Rectal smooth muscle tissue (tissue), 1 donor: Measurements from ENCODE around the gene GCNT2.
"Not testable (repeated sequence)": the region's sequence is repeated elsewhere in the genome, so short reads cannot be mapped to it uniquely, and the experiment has no call there.

ENCODE experiments used
- H3K27ac ChIP-seq: one replicate; pipeline ENCODE4 v1.7.0; 2013; ENCODE audit warnings: low read depth, low read length, inconsistent platforms
- H3K27me3 ChIP-seq: one replicate; pipeline ENCODE4 v1.7.0; 2013; ENCODE audit warnings: low read length; ENCODE audit not compliant: control insufficient read depth, insufficient read depth
- H3K36me3 ChIP-seq: one replicate; pipeline ENCODE4 v1.7.0; 2013; ENCODE audit warnings: low read length; ENCODE audit not compliant: control insufficient read depth, insufficient read depth
- H3K4me1 ChIP-seq: one replicate; pipeline ENCODE4 v1.7.0; 2013; ENCODE audit warnings: low read length; ENCODE audit not compliant: control insufficient read depth, insufficient read depth
- H3K4me3 ChIP-seq: one replicate; pipeline ENCODE4 v1.7.0; 2013; ENCODE audit warnings: low read length
- H3K9ac ChIP-seq: one replicate; pipeline ENCODE4 v1.7.0; 2013; ENCODE audit warnings: low read length

The GCNT2 gene

DNA sequence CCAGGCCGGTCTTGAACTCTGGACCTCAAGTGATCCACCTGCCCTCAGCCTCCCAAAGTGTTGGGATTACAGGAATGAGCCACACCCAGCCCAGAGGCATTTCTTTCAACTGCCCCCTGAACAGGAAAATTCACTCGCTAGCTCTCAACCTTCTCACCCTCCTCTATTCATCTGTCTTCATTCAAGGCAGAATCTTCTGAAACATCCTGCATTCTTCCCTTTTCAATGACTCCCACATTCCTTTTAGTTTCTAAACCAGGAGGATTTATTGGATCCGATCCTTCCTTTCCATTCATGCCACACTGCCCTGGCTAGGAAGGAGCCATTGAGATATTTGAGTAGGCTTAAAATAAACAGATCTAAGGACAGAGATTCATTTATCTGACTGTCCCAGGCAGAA, 120.4 kb downstream of the GCNT2 start:
- no peak overlapping the region for H3K4me3 ChIP-seq
- no peaks in the 10 kb centered on the region for H3K36me3 ChIP-seq
- H3K27ac ChIP-seq: no peak overlapping the region
- H3K4me1 ChIP-seq: no peaks in the 10 kb centered on the region
- H3K27me3 ChIP-seq: no peaks in the 10 kb centered on the region
- no peak overlapping the region for H3K9ac ChIP-seq

- no peaks in the 10 kb centered on the region for H3K4me1 ChIP-seq
- H3K27me3 ChIP-seq: no peaks in the 10 kb centered on the region
- H3K9ac ChIP-seq: no peak overlapping the region
- H3K36me3 ChIP-seq: no peaks in the 10 kb centered on the region
- no peak overlapping the region for H3K4me3 ChIP-seq
- no peak overlapping the region for H3K27ac ChIP-seq
Observed at GRCh38 chr6:10643201-10643651, 122.1 kb downstream of the GCNT2 start.

GRCh38 chr6:10644225-10644624, 123.1 kb downstream of the GCNT2 start:
- Histone ChIP-seq H3K4me3 (no peak overlapping the region), H3K27ac (no peak overlapping the region), H3K9ac (no peak overlapping the region), H3K36me3 (no peaks in the 10 kb centered on the region), H3K27me3 (no peaks in the 10 kb centered on the region), H3K4me1 (no peaks in the 10 kb centered on the region)

- Histone ChIP-seq H3K27ac (no peak overlapping the region), H3K36me3 (no peaks in the 10 kb centered on the region), H3K4me1 (no peaks in the 10 kb centered on the region), H3K9ac (no peak overlapping the region), H3K27me3 (no peaks in the 10 kb centered on the region), H3K4me3 (no peak overlapping the region)
Observed at GRCh38 chr6:10655508-10656055, 134.4 kb downstream of the GCNT2 start.

DNA sequence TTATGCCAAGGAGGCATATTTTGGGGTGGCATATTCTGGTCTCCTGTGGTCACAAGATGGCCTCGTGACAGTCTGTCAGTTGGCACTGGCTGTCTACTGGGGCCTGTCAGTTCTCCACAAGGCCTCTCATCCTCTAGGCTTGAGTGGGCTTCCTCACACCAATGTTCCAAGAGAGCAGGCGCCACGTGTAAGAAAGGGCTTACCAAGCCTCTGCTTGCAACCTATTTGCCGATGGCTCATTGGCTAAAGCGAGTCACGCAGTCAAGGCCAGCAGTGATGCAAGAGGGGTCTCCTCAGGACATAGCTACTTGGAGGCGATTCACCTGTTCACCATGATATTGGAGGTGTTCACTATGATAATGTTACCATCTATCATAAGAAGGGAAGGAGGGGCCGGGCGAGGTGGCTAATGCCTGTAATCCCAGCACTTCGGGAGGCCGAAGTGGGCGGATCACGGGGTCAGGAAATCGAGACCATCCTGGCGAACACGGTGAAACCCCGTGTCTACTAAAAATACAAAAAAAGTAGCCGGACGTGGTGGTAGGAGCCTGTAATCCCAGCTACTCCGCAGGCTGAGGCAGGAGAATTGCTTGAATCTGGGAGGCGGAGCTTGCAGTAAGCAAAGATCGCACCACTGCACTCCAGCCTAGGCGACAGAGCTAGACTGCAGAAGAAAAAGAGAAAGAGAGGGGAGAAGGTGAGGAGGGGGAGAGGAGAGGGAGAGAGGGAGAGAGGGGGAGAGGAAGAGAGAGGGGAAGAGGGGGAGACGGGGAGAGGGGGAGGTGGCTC, 138.0 kb downstream of the GCNT2 start:
- Histone ChIP-seq H3K4me1 (no peaks in the 10 kb centered on the region), H3K4me3 (no peak overlapping the region), H3K36me3 (no peaks in the 10 kb centered on the region), H3K27ac (no peak overlapping the region), H3K27me3 (no peaks in the 10 kb centered on the region), H3K9ac (no peak overlapping the region)

GRCh38 chr6:10659699-10660348, 138.7 kb downstream of the GCNT2 start:
- H3K4me1 ChIP-seq: no peaks in the 10 kb centered on the region
- H3K36me3 ChIP-seq: no peaks in the 10 kb centered on the region
- no peak overlapping the region for H3K4me3 ChIP-seq
- no peak overlapping the region for H3K27ac ChIP-seq
- H3K9ac ChIP-seq: no peak overlapping the region
- H3K27me3 ChIP-seq: no peaks in the 10 kb centered on the region

DNA sequence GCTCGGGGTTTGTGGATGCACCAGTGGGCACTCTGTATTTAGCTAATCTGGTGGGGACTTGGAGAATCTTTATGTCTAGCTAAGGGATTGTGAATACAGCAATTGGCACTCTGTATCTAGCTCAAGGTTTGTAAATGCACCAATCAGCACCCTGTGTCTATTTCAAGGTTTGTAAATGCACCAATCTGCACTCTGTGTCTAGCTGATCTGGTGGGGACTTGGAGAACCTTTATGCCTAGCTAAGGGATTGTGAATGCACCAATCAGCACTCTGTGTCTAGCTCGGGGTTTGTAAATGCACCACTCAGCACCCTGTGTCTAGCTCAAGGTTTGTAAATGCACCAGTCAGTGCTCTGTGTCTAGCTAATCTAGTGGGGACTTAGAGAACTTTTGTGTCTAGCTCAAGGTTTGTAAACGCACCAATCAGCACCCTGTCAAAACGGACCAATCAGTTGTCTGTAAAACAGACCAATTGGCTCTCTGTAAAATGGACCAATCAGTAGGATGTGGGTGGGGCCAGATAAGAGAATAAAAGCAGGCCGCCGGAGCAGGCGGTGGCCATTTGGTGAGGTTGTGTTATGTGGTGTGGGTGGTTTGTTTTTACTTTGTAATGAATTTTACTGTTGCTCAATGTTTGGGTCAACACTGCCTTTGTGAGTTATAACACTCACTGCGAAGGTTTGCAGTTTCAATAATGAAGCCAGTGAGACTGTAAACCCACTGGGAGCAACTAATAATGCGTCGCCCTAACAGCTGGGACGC, 139.5 kb downstream of the GCNT2 start:
- not testable (repeated sequence) for H3K27ac ChIP-seq, H3K4me3 ChIP-seq, H3K4me1 ChIP-seq

DNA sequence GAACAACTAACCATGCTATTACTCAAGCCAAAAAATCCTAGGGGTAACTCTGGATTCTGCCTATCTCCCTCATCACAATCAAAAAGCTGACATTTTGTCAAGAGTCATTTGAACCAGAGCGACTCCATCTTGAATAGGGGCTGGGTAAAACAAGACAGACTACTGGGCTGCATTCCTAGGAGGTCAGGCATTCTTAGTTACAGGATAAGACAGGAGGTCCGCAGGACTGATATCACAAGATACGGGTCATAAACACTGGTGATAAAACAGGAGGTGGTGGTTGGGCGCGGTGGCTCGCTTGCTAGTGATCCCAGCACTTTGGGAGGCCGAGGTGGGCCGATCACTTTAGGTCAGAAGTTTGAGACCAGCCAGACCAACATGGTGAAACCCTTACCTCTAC, 141.1 kb downstream of the GCNT2 start:
- no peaks in the 10 kb centered on the region for H3K36me3 ChIP-seq
- H3K27ac ChIP-seq: no peak overlapping the region
- no peaks in the 10 kb centered on the region for H3K4me1 ChIP-seq
- H3K4me3 ChIP-seq: no peak overlapping the region
- no peaks in the 10 kb centered on the region for H3K27me3 ChIP-seq
- H3K9ac ChIP-seq: no peak overlapping the region

More for the DNA sequence above, 139.5 kb downstream of the GCNT2 start:
- H3K9ac ChIP-seq, H3K27me3 ChIP-seq, H3K36me3 ChIP-seq: not testable (repeated sequence)

- no peaks in the 10 kb centered on the region for H3K36me3 ChIP-seq
- no peaks in the 10 kb centered on the region for H3K4me1 ChIP-seq
- no peaks in the 10 kb centered on the region for H3K27me3 ChIP-seq
- no peak overlapping the region for H3K9ac ChIP-seq
- no peak overlapping the region for H3K27ac ChIP-seq
- no peak overlapping the region for H3K4me3 ChIP-seq
Observed at GRCh38 chr6:10662742-10663141, 141.6 kb downstream of the GCNT2 start.

GRCh38 chr6:10665595-10665994, 144.4 kb downstream of the GCNT2 start:
- not testable (repeated sequence) for H3K36me3 ChIP-seq, H3K4me1 ChIP-seq

DNA sequence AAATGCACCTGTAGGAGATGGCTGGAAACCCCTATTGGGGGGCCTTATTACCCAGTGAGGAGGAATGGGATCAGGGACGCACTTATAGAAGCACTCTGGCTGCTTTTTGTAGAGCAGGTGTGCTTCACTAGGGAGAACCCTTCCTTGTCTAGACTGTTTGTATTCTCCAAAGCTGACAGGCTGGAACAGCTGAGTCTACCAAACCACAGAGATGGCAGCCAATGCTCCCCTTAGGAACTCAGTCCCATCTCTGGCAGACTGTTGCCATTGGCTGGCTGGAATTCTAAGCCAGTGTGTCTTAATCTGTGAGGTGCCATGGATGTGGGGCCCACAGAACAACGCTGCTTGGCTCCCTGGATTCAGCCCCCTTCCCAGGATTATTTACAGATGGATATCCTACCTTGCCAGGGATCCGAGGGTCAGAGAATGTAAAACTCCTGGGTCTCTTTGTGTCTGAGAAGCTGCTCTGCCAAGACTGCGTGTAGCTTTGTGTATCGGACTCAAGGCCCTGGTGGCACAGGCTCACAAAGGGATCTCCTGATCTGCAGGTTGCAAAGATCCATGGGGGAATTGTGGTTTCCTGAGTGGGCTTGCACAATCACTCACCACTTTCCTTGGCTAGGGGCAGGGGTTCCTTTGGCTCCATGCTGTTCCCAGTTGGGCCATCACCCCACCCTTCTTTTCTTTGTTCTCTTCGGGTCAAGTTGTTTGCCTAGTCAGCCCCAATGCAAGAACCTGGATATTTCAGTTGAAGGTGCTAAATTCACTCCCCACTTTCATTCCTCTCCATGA, 147.2 kb downstream of the GCNT2 start:
- H3K4me3 ChIP-seq: no peak overlapping the region
- no peaks in the 10 kb centered on the region for H3K36me3 ChIP-seq
- H3K27me3 ChIP-seq: peaks cover 3% of the 10 kb centered on the region
- H3K27ac ChIP-seq: no peak overlapping the region
- no peak overlapping the region for H3K9ac ChIP-seq
- H3K4me1 ChIP-seq: no peaks in the 10 kb centered on the region

More at GRCh38 chr6:10665595-10665994, 144.4 kb downstream of the GCNT2 start:
- H3K9ac ChIP-seq, H3K27me3 ChIP-seq, H3K27ac ChIP-seq, H3K4me3 ChIP-seq: not testable (repeated sequence)

GRCh38 chr6:10676403-10676802, 155.3 kb downstream of the GCNT2 start:
- H3K36me3 ChIP-seq: no peaks in the 10 kb centered on the region
- no peak overlapping the region for H3K4me3 ChIP-seq
- H3K9ac ChIP-seq: no peak overlapping the region
- H3K4me1 ChIP-seq: no peaks in the 10 kb centered on the region
- H3K27me3 ChIP-seq: no peaks in the 10 kb centered on the region
- H3K27ac ChIP-seq: no peak overlapping the region
